ENCODE data around the gene PELO. TPM values are rescaled to one million over a fixed set of nuclear protein-coding genes. Genes with fewer than 3 reads are reported as not detected.
"Not testable (repeated sequence)": the region's sequence is repeated elsewhere in the genome, so short reads cannot be mapped to it uniquely, and the experiment has no call there.

Gene PELO
- total RNA-seq, 4 donors from 2014 or later = 10.2 to 22.3 (median 12.9) TPM

- H3K27me3 ChIP-seq = no peaks in the 10 kb centered on the region
- no peaks in the 10 kb centered on the region for H3K36me3 ChIP-seq
- no peaks in the 10 kb centered on the region for H3K4me1 ChIP-seq
- TF ChIP-seq POLR2A (IDR thresholded peaks at IDR 0.05) = no peak
- no peak for TF ChIP-seq CTCF (IDR thresholded peaks at IDR 0.05)
- peak in 1 of 3 donors; percentile 49 for DNase-seq
- H3K4me3 ChIP-seq = no peak overlapping the region
- peak overlapping the region; percentile 18 to 46 (median 30) for H3K27ac ChIP-seq
- H3K9me3 ChIP-seq = no peaks in the 10 kb centered on the region
These were observed 43.7 kb upstream of the PELO start for GRCh38 chr5:52743970-52744369.

- H3K36me3 ChIP-seq, H3K27me3 ChIP-seq, H3K4me3 ChIP-seq, DNase-seq, H3K9me3 ChIP-seq, H3K4me1 ChIP-seq: not testable (repeated sequence)
- peak overlapping the region in 1 of 4 donors; percentile 46 for H3K27ac ChIP-seq
These were observed 42.8 kb upstream of the PELO start for GRCh38 chr5:52744867-52745458.

- H3K9me3 ChIP-seq = no peaks in the 10 kb centered on the region
- H3K4me3 ChIP-seq = no peak overlapping the region
- no peaks in the 10 kb centered on the region for H3K4me1 ChIP-seq
- no peak for TF ChIP-seq POLR2A (IDR thresholded peaks at IDR 0.05)
- no peak for DNase-seq
- H3K27ac ChIP-seq = no peak overlapping the region
- no peaks in the 10 kb centered on the region for H3K27me3 ChIP-seq
- no peaks in the 10 kb centered on the region for H3K36me3 ChIP-seq
These were observed 41.2 kb upstream of the PELO start for GRCh38 chr5:52746539-52746938.

GRCh38 chr5:52748590-52748989 lies 39.1 kb upstream of the PELO start:
- Histone ChIP-seq H3K4me1 (no peaks in the 10 kb centered on the region), H3K4me3 (no peak overlapping the region), H3K9me3 (no peaks in the 10 kb centered on the region), H3K27ac (no peak overlapping the region), H3K27me3 (no peaks in the 10 kb centered on the region), H3K36me3 (no peaks in the 10 kb centered on the region)
- no peak for TF ChIP-seq POLR2A (IDR thresholded peaks at IDR 0.05)
- TF ChIP-seq CTCF (IDR thresholded peaks at IDR 0.05) = no peak
- no peak for DNase-seq

GRCh38 chr5:52749666-52750065 lies 38.0 kb upstream of the PELO start:
- no peak for DNase-seq
- Histone ChIP-seq H3K27me3 (no peaks in the 10 kb centered on the region), H3K36me3 (no peaks in the 10 kb centered on the region), H3K27ac (no peak overlapping the region), H3K4me1 (no peaks in the 10 kb centered on the region), H3K4me3 (no peak overlapping the region), H3K9me3 (no peaks in the 10 kb centered on the region)
- TF ChIP-seq CTCF (IDR thresholded peaks at IDR 0.05) = no peak
- no peak for TF ChIP-seq POLR2A (IDR thresholded peaks at IDR 0.05)

GRCh38 chr5:52751137-52751536 lies 36.6 kb upstream of the PELO start:
- no peak for DNase-seq
- Histone ChIP-seq H3K27me3 (no peaks in the 10 kb centered on the region), H3K36me3 (no peaks in the 10 kb centered on the region), H3K4me3 (no peak overlapping the region), H3K9me3 (no peaks in the 10 kb centered on the region), H3K4me1 (no peaks in the 10 kb centered on the region), H3K27ac (no peak overlapping the region)
- TF ChIP-seq POLR2A (IDR thresholded peaks at IDR 0.05) (no peak), CTCF (IDR thresholded peaks at IDR 0.05) (no peak)

GRCh38 chr5:52754051-52754450 lies 33.7 kb upstream of the PELO start:
- Histone ChIP-seq H3K4me3 (no peak overlapping the region), H3K36me3 (no peaks in the 10 kb centered on the region), H3K27ac (no peak overlapping the region), H3K4me1 (no peaks in the 10 kb centered on the region), H3K9me3 (no peaks in the 10 kb centered on the region), H3K27me3 (no peaks in the 10 kb centered on the region)
- DNase-seq = no peak
- TF ChIP-seq POLR2A (IDR thresholded peaks at IDR 0.05) = no peak
- no peak for TF ChIP-seq CTCF (IDR thresholded peaks at IDR 0.05)
